ENCODE data around the gene FSCN2.
A peak's percentile ranks its signal among the peaks of the same experiment; 100 is the strongest.

Gene FSCN2

GRCh38 chr17:81491761-81492160 lies 36.4 kb upstream of the FSCN2 start:
- DNase-seq = no peak

- DNase-seq = no peak
Measured at GRCh38 chr17:81492202-81492601, 36.0 kb upstream of the FSCN2 start.

DNA sequence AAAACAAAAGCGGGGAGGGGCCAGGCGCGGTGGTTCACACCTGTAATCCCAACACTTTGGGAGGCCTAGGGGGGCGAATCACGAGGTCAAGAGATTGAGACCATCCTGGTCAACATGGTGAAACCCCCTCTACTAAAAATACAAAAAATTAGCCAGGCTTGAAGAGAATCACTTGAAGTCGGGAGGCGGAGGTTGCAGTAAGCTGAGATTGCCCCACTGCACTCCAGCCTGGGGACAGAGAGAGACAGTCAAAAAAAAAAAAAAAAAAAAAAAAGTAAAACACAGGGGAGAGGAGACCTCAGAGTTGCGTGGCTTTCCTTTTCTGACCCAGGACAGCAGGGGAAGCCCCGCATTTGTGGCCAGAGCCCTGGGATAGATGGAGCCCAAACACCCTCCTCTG lies 35.5 kb upstream of the FSCN2 start:
- no peak for DNase-seq

DNA sequence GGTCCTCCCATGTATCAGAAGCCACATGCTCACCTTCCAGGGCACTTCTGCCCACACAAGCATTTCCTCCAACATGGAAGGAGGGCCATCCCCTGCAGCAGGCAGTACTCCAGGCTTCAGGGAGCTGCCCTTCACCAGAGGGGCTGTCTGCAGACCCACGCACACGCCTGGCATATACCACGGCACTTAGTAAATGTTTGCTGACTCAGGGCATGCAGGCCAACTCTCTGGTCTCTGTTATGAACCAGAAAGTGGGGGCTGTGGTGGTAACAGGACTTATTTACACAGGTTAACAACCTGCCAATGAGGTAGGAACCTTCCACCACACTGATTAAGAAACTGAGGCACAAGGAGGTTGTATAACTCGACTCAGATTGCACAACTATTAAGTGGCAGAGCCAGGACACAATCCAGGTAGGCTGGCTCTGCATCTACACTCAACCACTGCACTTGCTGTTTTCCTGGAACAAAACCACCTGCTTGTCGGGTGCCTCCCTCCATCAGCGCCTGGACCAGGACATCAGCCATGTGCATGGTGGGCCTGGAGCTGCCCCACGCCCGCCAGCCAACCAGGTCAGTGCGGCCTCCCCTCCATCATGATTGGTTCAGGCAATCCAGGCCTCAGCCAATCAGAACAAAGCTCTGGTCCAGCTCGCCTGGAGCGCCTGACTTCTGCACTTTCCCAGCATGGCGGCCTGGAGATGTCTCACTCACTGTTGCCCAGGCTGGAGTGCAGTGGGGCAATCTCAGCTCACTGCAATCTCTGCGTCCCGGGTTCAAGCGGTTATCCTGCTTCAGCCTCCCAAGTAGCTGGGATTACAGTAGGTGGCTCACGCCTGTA lies 34.8 kb upstream of the FSCN2 start:
- no peak for DNase-seq

GRCh38 chr17:81494626-81495377 lies 33.4 kb upstream of the FSCN2 start:
- DNase-seq = no peak

GRCh38 chr17:81498953-81499600 lies 29.1 kb upstream of the FSCN2 start:
- no peak for DNase-seq

GRCh38 chr17:81499601-81499970 lies 28.6 kb upstream of the FSCN2 start:
- DNase-seq = no peak

GRCh38 chr17:81500047-81500446 lies 28.1 kb upstream of the FSCN2 start:
- DNase-seq = no peak

DNA sequence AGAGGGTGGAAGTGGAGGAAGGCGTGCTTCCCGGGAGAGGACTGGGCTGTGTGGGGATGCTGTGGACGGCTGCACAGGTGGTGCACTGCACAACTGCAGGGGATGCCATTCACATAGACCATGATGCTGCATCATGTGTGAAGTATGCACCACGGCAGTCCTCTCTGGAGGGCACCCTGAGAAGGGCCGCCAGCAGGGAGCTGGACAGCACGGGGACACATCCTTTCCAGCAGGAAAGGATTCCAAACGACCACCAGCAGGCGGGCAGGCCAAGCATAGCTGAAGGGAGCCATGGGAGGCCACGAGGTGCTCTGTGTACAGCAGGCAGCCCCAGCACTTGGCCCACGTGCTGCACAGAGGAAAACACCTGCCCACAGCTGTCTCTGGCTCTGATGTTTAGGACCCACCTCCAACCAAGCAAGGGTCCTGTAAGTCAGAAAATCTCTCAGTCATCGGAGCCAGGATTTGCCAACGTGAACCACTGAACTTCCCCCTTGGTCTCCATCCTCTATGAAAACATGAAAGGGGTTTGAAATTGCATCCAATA lies 25.6 kb upstream of the FSCN2 start:
- no peak for DNase-seq

DNA sequence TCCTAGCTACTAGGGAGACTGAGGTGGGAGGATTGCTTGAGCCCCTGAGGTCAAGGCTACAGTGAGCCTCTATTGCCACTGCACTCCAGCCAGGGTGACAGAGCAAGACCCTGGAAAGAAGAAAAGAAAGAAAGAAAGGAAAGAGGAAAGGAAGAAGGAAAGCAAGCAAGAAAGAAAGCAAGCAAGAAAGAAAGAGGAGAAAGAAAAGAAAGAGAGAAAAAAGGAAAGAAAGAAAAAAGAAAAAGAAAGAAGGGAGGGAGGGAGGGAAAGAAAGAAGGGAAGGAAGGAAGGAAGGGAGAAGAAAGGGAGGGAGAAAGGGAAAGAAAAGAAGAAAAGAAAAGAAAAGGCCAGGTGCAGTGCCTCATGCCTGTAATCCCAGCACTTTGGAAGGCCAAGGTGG lies 24.6 kb upstream of the FSCN2 start:
- DNase-seq = no peak

DNA sequence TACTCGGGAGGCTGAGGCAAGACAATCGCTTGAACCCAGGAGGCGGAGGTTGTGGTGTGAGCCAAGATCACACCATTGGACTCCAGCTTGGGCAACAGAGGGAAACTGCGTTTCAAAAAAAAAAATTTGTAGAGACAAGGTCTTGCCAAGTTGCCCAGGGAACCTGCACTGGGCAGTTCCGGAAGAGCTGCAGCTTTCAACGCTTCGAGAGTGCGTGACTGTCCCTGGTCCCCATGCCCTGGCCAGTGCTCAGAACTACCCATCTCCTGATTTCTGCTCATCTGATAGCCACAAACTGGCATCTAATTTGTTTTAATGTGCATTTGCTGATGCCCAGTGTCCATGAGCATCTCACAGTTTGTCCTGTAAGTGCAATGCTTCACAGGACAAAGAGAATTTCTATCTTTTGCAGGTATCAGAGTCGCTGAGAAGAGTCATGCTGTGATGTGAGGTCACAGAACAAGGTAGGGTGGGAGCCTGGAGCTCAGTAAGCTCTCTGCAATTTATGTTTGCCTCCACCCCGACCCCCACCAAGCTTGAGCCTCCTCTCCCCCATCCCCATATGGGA lies 19.5 kb upstream of the FSCN2 start:
- no peak for DNase-seq

DNA sequence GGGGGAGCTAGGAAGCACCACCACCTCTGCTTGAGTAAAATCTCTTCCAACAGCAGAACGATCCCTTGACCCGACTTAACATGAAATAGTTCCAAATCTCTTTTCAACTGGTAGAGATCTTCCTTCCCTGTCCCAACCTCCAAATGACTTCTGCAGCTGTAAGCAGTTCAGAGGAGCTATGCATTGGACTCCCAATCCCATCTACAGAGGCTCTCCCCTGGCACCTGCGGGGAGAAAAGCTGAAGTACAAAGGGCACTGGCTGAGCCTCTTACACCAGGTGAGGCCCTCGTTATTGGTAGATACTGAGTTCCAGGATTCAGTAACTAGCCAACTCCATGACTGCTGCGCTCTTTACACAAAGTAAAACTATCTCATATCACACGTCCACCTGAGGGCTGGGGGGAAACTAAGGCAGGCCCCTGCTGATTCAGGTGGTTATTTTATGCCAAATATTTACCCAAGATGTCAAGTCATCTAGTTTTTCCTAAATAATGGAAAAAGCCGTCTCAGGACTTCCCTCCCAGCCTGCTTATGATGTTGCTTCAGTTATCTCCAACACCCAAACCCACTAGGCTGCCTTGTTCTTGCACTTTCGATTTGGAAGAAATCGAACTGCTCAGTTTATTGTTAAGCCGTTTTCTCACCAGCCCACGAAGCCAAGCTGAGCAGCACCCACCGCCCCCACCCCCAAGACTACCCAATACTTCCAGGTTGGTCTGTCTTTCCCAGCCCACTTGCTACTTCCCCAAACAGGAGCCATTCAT lies 18.8 kb upstream of the FSCN2 start:
- peak; percentile 57 for DNase-seq

DNA sequence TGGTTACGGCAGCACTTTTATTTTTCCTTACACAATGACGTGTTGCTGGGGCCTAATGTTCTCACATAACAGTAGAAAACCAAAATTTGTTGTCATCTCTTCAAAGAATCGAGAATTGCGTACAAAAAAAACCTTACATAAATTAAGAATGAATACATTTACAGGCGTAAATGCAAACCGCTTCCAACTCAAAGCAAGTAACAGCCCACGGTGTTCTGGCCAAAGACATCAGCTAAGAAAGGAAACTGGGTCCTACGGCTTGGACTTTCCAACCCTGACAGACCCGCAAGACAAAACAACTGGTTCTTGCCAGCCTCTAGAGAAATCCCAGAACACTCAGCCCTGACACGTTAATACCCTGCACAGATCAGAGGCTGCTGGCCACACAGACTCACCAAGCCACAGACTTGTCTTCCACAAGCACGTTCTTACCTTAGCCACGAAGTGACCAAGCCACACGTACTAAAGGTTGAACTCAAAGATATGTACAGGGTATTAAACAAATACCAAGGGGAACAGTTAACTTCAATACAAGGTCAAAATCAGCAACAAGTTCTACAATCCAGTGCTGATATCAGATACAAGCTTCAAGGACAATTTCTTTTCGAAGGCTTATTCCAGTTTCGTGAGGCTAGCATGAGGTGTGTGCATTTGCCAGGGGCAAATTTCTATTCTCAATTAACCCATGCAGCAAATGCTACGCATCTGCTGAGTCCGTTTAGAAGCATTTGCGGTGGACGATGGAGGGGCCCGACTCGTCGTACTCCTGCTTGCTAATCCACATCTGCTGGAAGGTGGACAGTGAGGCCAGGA lies 18.0 kb upstream of the FSCN2 start:
- no peak for DNase-seq

DNA sequence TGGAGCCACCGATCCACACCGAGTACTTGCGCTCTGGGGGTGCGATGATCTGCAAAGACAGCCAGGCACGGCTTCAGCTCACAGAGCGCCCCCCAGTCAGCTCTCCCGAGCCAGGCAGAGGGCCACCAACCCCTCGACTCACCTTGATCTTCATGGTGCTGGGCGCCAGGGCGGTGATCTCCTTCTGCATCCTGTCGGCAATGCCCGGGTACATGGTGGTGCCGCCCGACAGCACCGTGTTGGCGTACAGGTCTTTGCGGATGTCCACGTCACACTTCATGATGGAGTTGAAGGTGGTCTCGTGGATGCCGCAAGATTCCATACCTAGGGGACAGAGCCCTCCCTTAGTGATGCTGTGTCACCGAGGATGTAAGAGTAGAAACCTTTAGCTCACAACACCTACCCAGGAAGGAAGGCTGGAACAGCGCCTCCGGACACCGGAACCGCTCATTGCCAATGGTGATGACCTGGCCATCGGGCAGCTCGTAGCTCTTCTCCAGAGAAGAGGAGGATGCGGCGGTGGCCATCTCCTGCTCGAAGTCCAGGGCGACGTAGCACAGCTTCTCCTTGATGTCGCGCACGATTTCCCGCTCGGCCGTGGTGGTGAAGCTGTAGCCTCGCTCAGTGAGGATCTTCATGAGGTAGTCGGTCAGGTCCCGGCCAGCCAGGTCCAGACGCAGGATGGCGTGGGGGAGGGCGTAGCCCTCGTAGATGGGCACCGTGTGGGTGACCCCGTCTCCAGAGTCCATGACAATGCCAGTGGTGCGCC lies 17.2 kb upstream of the FSCN2 start:
- peak; percentile 54 for DNase-seq

DNA sequence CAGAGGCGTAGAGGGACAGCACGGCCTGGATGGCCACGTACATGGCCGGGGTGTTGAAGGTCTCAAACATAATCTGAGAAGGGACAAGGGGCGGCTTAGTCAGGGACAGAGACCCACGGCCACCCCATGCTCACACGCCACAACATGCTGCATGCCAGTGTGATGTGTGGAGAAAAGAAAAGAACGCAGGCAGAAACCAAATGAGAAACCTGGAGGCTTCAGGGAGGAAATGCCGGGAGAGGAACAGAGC lies 16.7 kb upstream of the FSCN2 start:
- DNase-seq = no peak

- no peak for DNase-seq
Measured at GRCh38 chr17:81511804-81512561, 16.2 kb upstream of the FSCN2 start.

GRCh38 chr17:81512562-81513371 lies 15.4 kb upstream of the FSCN2 start, which contains the start of gene ACTG1:
ACTG1 (minus strand) TSS chr17:81512799; CDS start chr17:81512354, 445 bp downstream.
- peak; percentile 95 for DNase-seq

- peak; percentile 65 for DNase-seq
Measured at GRCh38 chr17:81513372-81513752, 14.8 kb upstream of the FSCN2 start.

All from CD4-positive, alpha-beta T cell treated with Interleukin-17A for 1 hour (primary cell).